ENCODE results near the gene TDRD10. TPM values are rescaled to one million over a fixed set of nuclear protein-coding genes. Genes with fewer than 3 reads are reported as not detected.

Gene TDRD10
- total and polyA plus RNA-seq, 2 of the 8 experiments (the other 6 are each of a cell fraction or from before 2014, with no cell fraction given) = 0.15 to 0.27 TPM

DNA sequence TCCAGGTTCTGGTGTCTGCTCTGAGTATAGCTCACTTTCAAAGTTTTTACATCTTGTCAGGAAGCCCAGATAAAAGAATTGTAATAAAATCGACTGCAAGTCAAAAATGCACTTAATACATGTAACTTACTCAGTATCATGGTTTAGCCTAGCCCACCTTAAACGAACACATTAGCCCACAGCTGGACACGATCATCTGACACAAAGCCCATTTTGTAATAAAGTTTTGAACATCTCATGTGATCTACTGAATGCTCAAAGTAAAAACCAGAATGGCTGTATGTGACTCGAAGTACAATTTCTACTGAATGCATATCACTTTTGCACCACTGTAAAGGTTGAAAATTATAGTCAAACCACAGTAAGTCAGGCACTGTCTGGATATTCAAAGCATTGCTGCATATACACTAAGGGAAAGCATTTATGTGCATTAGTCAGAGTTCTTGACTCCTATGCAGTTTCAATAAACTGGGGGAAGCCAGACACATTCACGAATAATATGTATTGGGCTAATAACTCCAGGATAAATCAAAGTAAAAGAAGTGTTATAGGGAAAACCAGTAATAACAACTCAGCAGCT is 12.2 kb upstream of the TDRD10 start:
- Histone ChIP-seq H3K79me2 (ENCODE audit: control insufficient read depth in 1 of 2, insufficient read depth in 2 of 2, low read length in 2 of 2) (no peaks in the 10 kb centered on the region), H2BK20ac (ENCODE audit: low read length) (no peak overlapping the region), H3K56ac (replicated peaks; ENCODE audit: insufficient read length, low read depth, low read length) (no peak overlapping the region), H3K4me2 (ENCODE audit: insufficient read depth in 1 of 2, low read depth in 2 of 2, low read length in 2 of 2) (no peak overlapping the region), H4K8ac (ENCODE audit: extremely low read depth, insufficient read depth, low read length) (no peak overlapping the region), H3K27me3 (replicated peaks in 1 of 4; ENCODE audit: control insufficient read depth in 3 of 4, extremely low read depth in 1 of 4, insufficient read depth in 3 of 4, low read length in 3 of 4) (no peaks in the 10 kb centered on the region), H3K9ac (replicated peaks in 1 of 4; ENCODE audit: extremely low read depth in 1 of 4, low read depth in 3 of 4, low read length in 3 of 4) (no peak overlapping the region), H3K23ac (ENCODE audit: insufficient read length) (no peak overlapping the region), H2AK5ac (ENCODE audit: low read depth, low read length) (no peak overlapping the region), H2BK15ac (ENCODE audit: low read length) (no peak overlapping the region), H3K4ac (replicated peaks; ENCODE audit: insufficient read length, low read depth, low read length) (no peak overlapping the region), H2BK12ac (ENCODE audit: low read depth, low read length) (no peak overlapping the region), H2BK120ac (replicated peaks; ENCODE audit: low read depth, low read length) (no peak overlapping the region), H2BK5ac (ENCODE audit: low read depth, low read length) (no peak overlapping the region), H3K4me1 (replicated peaks in 1 of 4; ENCODE audit: control insufficient read depth in 3 of 4, insufficient read depth in 4 of 4, low read length in 3 of 4) (peaks cover 0 to 4% (median 1%) of the 10 kb centered on the region in 4 experiments; a peak in 2 of 7 replicates), H3K9me3 (ENCODE audit: insufficient read depth in 2 of 2, low read depth in 1 of 2, low read length in 1 of 2) (no peaks in the 10 kb centered on the region), H3K23me2 (ENCODE audit: low read depth, low read length) (no peaks in the 10 kb centered on the region), H3K14ac (ENCODE audit: insufficient read length) (no peak overlapping the region), H3K36me3 (ENCODE audit: control insufficient read depth in 2 of 4, insufficient read depth in 4 of 4, low read length in 3 of 4) (no peaks in the 10 kb centered on the region), H4K5ac (ENCODE audit: insufficient read length, low read depth, low read length) (no peak overlapping the region), H4K20me1 (replicated peaks in 1 of 2; ENCODE audit: control insufficient read depth in 1 of 2, insufficient read depth in 2 of 2, low read length in 2 of 2) (no peaks in the 10 kb centered on the region), H3K27ac (ENCODE audit: low read depth, low read length) (no peak overlapping the region), H4K91ac (replicated peaks; ENCODE audit: insufficient read length, low read length) (no peak overlapping the region), H3K79me1 (ENCODE audit: low read depth, low read length) (no peaks in the 10 kb centered on the region), H3K18ac (ENCODE audit: extremely low read depth, low read length) (no peak overlapping the region), H2AFZ (ENCODE audit: low read length) (no peak overlapping the region), H3K4me3 (ENCODE audit: extremely low read depth in 1 of 4, insufficient read depth in 2 of 4, low read depth in 3 of 4, low read length in 4 of 4) (no peak overlapping the region)
- FAIRE-seq = no peak
- CTCF ChIA-PET (ENCODE audit: partially characterized antibody) = interaction anchor here (0.6 to 2.6 kb wide), 7 partner anchors 8 to 85 kb away, joined by 3 to 13 read pairs (median 3); no protein-coding TSS in a partner anchor
- POLR2A ChIA-PET (ENCODE audit: partially characterized antibody) = interaction anchor here (1.0 kb wide), 1 partner anchor 10 kb away, joined by 3 read pairs; no protein-coding TSS in a partner anchor
- no peak for DNase-seq (ENCODE audit: low read depth in 1 of 2, low spot score in 2 of 2)
- 78% methylated on average over 5 of the region's 5 CpGs; no CpG with 5 or more reads in 1 of the 2 experiments for WGBS, 2 experiments (ENCODE audit: extremely low coverage in 1 of 2, insufficient coverage in 1 of 2, insufficient read length in 1 of 2, insufficient replicate concordance in 2 of 2, low coverage in 1 of 2, low lambda C conversion rate in 2 of 2, missing lambda C conversion rate in 1 of 2)
- TF ChIP-seq CHD1 (IDR thresholded peaks at IDR 0.05; ENCODE audit: low read depth, low read length) (no peak), CTBP2 (IDR thresholded peaks at IDR 0.05; ENCODE audit: borderline replicate concordance, insufficient read depth, insufficient read length, low read length) (no peak), SRF (IDR thresholded peaks at IDR 0.05; ENCODE audit: low read depth, low read length) (no peak), RBBP5 (IDR thresholded peaks at IDR 0.05; ENCODE audit: borderline replicate concordance, low read depth, low read length) (no peak), HDAC2 (IDR thresholded peaks at IDR 0.05; ENCODE audit: borderline replicate concordance in 1 of 2, low read depth in 2 of 2, low read length in 2 of 2) (no peak), EGR1 (IDR thresholded peaks at IDR 0.05; ENCODE audit: borderline replicate concordance, low read depth, low read length) (no peak)

Measured in H1 (cell line).